Activated T-cell treated with anti-CD3 and anti-CD28 coated beads, Interleukin-2, amount 50 U/mL, for 1 hour (primary cell): ENCODE results near the gene OR4K14.
"Not testable (repeated sequence)": the region's sequence is repeated elsewhere in the genome, so short reads cannot be mapped to it uniquely, and the experiment has no call there.

Experiments used
- DNase-seq: peaks from one replicate; pipeline ENCODE4 v3.0.0-alpha.2; 2020

The OR4K14 gene, protein sequence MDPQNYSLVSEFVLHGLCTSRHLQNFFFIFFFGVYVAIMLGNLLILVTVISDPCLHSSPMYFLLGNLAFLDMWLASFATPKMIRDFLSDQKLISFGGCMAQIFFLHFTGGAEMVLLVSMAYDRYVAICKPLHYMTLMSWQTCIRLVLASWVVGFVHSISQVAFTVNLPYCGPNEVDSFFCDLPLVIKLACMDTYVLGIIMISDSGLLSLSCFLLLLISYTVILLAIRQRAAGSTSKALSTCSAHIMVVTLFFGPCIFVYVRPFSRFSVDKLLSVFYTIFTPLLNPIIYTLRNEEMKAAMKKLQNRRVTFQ

DNA sequence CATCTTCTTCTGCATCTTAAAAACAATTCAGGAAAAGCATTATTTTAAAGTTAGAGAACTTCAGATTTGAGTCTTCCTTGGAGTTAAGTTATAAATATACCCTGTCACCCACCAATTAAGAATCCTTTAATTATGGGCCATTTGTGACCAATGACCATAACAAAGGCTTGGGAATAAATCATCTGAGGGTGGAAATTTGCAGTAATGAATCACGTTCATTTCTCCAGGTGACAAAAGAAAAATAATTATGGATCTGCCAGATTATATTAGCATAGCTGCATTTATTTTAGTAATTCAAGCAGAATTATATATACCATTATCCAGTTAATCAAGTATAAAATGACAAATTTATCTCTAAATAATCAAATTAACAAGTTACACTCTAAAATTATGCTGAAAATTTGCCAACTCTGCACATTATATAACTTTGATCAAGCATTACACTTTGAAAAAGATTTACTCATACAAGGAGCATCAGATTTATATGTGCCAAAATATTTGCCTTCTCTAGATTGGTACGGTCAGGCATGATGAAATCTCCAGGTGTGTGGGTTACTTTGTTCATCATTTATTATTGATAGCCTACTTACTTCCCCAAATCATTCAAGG is at the start of gene OR4K14:
Gene OR4K14, minus strand, starts transcription at position 51 of the 609 bp plus-strand sequence. CDS start 4,114 bp downstream, outside the sequence.
- no peak for DNase-seq

DNA sequence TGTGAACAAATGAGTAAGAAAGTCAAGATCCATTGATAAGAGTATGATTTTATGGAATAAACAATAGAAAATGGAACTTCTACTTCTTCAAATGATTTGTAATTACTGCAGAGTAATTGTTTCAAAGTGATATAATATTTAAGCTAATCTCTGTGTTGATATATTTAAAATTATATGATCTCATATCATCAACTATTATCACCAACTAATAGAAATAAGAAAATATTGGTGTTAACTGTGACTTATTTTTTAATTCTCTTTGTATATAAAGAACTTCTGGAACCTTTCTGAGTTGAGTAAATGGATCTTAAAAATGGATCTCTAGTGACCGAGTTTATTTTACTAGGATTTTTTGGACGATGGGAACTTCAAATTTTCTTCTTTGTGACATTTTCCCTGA is 40.6 kb upstream of the OR4K14 start, which contains the start of gene OR4L1:
Gene OR4L1, plus strand, starts transcription at position 301 of the 400 bp plus-strand sequence. Its CDS starts 0 bp downstream, at position 301.
- no peak for DNase-seq

DNA sequence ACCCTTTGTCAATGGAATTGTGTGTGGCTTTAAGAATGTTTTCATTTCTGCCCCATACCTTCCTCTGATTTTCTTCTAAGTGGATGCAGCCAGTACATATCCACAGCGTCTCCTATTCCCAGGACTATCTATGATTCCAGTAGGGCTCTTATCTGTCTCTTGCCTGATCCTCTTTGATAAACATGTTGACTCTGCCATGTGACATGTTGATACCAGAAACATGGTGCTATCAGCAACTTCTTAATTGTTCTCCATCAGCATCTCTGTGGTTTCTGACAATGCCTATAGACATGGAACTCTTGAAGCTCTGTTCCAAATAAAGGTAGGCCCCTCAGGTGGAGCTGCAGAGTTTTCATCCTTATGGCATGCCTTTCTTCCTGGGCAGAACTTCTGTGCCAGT is 29.1 kb upstream of the OR4K14 start:
- DNase-seq = no peak

DNA sequence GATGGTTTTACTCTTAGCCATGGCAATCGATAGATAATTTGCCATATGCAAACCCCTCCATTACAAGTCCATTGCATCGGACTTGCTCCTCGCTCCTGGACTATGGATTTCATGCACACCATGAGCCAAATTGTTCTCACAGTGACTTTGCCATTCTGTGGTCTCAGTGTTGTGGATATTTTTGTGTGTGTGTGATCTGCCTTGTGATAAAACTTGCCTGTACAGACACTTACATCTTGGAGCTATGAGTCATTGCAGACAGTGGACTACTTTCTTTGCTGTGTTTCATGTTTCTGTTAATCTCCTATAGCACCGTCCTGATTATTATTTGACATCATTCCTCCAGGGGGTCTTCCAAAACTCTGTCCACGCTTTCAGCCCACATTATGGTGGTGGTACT is 25.1 kb upstream of the OR4K14 start:
- no peak for DNase-seq

DNA sequence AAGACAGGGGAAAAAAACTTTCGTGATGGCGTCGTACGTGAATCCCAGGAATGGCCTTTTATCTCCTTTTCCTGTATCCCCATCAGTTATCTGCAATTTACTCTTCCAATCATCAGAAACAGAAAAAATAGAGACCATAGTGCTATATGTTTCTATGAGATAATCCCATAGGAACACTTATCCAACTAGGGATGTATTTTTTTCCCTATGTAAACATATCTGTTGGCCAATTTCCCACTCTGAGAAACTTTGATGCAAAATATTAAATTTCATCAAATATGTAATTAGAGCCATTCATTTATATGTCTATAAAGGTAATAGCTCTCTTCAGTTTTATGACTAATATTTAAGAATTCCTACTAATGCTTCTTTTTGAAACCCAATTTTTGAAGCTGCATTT is 16.8 kb upstream of the OR4K14 start, which contains the start of gene OR4K13:
Gene OR4K13, minus strand, starts transcription at position 101 of the 400 bp plus-strand sequence. CDS start 1,280 bp downstream, outside the sequence.
- DNase-seq = no peak

DNA sequence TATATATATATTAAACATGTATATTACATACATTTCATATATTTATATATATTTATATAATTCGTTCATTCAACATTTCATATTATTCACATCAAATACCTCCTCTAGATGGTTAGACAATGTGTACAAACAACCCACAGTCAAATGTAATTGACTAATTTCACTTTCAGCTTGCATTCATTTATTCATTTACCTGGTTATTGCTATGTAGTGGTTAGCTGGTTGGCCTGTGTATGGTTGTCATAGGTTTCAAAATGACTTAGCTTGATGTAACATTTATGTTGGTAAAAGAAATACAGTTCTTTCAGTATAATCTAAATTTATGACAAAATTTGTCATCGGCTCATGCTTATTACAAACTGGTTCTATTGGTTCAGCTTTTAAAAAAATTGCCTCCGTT is 16.3 kb upstream of the OR4K14 start:
- DNase-seq = no peak

DNA sequence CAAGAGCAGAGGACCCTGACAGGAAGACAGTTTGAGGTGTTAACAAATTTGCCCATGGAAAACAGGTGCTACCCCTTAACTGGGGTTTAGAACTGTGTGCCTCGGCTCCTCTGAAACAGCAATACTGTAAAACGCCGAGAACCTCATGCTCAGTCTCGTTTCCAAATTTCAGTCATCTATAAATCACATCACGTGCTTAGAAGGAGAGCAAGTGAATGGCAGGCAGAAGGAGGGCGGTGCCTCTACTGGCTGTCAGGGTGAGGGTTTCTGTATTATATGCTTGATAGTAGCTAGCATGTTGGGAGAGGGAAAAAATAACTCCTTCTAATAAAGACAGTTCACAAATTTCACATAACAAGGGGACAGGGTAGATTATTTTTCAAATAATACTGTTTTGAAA is 12.0 kb upstream of the OR4K14 start:
- DNase-seq = no peak

DNA sequence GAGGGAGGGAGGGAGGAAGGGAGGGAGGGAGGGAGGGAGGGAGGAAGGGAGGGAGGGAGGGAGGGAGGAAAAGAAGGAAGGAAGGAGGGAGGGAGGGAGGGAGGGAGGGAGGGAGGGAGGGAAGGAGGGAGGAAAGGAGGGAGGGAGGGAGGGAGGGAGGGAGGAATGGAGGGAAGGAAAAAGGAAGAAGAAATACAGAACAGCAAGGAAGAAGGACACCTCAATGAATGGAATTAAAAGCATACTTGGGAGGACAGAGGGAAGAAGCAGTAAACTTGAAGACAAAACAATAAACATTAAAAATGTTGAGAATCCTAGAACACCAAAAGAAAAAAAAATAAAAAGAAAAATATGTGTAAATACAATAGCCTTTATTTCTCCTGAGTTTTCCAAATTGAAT is 11.0 kb downstream of the OR4K14 start:
- DNase-seq = no peak

DNA sequence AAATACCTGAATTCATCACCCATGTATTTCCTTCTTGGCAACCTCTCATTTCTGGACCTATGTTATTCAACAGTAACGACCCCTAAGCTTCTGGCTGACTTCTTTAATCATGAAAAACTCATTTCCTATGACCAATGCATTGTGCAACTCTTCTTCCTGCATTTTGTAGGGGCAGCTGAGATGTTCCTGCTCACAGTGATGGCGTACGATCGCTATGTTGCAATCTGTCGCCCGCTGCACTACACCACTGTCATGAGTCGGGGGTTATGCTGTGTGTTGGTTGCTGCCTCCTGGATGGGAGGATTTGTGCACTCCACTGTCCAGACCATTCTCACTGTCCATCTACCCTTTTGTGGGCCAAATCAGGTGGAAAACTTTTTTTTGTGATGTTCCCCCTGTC is 16.8 kb downstream of the OR4K14 start:
- no peak for DNase-seq

DNA sequence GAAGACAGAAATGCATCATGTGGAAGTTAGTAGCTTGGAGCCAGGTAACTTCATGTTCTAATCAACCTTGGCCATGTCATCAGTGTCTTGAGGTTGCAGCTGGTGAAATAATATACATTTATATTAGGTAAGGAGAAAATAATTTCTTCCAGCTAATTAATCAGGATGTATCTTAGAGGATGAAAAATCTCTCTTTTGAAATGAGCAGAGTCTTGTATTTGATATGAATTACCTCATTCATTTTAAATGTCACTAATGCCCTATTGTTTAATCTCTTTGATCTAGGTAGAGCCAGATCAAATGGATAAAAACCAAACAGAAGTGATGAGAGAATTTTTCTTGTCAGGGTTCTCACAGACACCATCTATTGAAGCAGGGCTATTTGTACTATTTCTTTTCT is 17.2 kb downstream of the OR4K14 start, which contains the start of gene OR4Q2:
Gene OR4Q2, plus strand, starts transcription at position 301 of the 400 bp plus-strand sequence.
- DNase-seq = no peak

DNA sequence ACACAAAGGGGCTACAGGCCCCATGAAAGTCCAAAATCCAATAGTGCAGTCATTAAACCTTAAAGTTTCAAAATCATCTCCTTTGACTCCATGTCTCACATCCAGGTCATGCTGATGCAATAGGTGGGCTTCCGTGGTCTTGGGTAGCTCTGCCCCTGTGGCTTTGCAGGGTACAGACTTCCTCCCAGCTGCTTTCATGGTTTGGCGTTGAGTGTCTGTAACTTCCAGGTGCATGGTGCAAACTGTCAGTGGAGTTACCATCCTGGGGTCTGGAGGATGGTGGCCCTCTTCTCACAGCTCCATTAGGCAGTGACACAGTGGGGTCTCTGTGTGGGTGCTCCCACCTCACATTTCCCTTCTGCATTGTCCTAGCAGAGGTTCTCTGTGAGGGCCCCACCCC is 25.7 kb downstream of the OR4K14 start:
- DNase-seq = no peak

DNA sequence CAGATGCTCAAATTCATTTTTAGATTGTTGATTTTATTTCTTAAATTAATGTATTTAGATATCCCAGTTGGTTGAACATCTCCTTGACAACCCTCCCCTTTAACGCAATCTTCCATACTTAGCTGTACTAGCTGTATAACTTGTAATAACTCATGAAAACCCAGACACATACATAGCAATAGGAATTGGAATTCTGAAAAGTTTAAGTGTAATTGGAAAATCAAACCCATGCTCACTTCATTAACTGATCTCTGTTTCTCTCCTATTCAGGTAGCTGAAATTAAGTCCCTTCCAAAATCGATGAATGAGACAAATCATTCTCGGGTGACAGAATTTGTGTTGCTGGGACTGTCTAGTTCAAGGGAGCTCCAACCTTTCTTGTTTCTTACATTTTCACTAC is 43.8 kb downstream of the OR4K14 start, which contains the start of gene OR4K15:
Gene OR4K15, plus strand, starts transcription at position 301 of the 400 bp plus-strand sequence. Its CDS starts 0 bp downstream, at position 301.
- DNase-seq = no peak

DNA sequence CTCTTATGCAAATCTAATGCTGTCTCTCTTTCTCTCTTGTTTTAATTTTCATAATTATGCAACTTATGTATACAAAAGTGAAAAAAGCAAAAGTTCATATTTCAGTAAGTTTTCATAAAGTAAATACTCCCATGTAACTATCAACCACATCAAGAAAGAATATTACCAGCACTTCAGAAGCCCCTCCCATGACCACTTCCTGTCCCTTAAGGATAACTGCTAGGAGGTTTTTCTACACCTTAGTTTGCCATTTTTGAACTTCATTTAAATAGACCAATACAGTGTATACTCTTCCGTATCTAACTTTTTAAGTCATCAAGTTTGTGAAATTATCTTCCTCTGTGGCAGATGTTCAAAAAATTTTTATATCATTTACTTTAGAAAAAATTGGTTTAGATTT is 44.3 kb downstream of the OR4K14 start:
- no peak for DNase-seq

DNA sequence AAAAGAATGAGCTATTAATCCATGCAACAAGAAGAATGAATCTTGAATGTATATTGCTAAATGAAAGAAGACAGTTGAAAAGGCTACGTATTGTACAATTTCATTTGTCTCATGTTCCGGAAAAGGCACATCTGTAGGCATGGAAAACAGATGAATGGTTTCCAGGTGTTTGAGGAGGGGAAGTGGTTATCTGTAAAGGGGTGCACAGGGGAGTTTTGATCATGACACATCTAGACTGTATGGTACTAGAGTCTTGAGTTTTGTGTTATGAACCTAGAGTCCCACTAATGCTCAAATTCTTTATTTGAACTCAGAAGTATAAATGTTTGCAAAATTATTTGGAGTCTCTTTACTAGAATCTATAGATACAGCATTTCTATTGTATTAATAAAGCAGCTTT is 49.4 kb downstream of the OR4K14 start:
- not testable (repeated sequence) for DNase-seq
